OCI-LY1 (cell line): ENCODE measurements around the gene RFX2.

ENCODE experiments used
- EZH2 ChIP-seq: fragments of 200-600 bp; sonication (generic), shearing (Covaris generic); IDR thresholded peaks from 2 replicates; pipeline ENCODE4 v1.8.0; 2017; ENCODE audit warnings: borderline replicate concordance, mixed run types, mild to moderate bottlenecking, antibody characterized with exemption, low read length, moderate library complexity, mixed read lengths
- TF ChIP-seq, protein P1 (sequence below): fragments of 200-600 bp; sonication (generic), shearing (Covaris generic); IDR thresholded peaks from 2 replicates; pipeline ENCODE4 v1.5.1; 2017; ENCODE audit warnings: mild to moderate bottlenecking, antibody characterized with exemption, low read length, moderate library complexity, mixed read lengths

DNA sequence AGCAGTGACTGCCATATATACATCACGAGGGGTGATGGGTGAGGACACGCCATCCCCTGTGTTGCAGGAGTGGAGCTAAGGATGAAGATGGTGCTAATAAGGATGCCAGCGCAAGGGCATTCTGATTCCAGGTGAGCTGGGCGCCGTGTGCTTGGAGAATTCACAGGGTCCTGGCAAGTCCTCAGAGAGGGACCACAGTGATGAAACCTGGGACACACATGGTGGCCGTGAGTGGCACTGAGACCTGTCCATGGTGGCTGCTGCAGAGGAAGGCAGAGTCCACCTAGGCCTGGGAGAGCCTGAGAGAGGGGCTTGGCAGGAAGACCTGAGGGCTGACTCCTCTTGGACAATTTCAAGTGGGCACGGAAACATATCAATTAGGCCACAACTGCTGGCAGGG, 65.2 kb downstream of the RFX2 start:
- no peak for TF ChIP-seq EZH2
- TF ChIP-seq, protein P1, sequence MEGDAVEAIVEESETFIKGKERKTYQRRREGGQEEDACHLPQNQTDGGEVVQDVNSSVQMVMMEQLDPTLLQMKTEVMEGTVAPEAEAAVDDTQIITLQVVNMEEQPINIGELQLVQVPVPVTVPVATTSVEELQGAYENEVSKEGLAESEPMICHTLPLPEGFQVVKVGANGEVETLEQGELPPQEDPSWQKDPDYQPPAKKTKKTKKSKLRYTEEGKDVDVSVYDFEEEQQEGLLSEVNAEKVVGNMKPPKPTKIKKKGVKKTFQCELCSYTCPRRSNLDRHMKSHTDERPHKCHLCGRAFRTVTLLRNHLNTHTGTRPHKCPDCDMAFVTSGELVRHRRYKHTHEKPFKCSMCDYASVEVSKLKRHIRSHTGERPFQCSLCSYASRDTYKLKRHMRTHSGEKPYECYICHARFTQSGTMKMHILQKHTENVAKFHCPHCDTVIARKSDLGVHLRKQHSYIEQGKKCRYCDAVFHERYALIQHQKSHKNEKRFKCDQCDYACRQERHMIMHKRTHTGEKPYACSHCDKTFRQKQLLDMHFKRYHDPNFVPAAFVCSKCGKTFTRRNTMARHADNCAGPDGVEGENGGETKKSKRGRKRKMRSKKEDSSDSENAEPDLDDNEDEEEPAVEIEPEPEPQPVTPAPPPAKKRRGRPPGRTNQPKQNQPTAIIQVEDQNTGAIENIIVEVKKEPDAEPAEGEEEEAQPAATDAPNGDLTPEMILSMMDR = no peak
